Activated CD8-positive, alpha-beta memory T cell treated with anti-CD3 and anti-CD28 coated beads, Interleukin-2, amount 10 ng/mL, durations not matched to agents 7 days and 5 days (primary cell): ENCODE measurements around the gene GALR3. TPM values are rescaled to one million over a fixed set of nuclear protein-coding genes. Genes with fewer than 3 reads are reported as not detected.

ENCODE experiments used
- ATAC-seq: fragments of 150-1000 bp; cut with Tn5 transposase; one replicate; pipeline ENCODE4 v1.10.0; 2021; ENCODE audit warnings: moderate library complexity
- CTCF ChIA-PET: fragments of 350-600 bp; sonication (Branson Sonifier 250); formaldehyde crosslinking; loops from one replicate; lab custom pipeline; 2021; ENCODE audit warnings: antibody characterized with exemption; lab: Charles Lee
- DNase-seq: peaks from one replicate; pipeline ENCODE4 v3.0.0-alpha.2; 2020
- H3K27ac Mint-ChIP-seq: one replicate; pipeline ENCODE4 v1.8.0; 2021; ENCODE audit warnings: mild to moderate bottlenecking, mixed read lengths
- H3K27me3 Mint-ChIP-seq: one replicate; pipeline ENCODE4 v1.8.0; 2021; ENCODE audit warnings: mixed read lengths
- H3K36me3 Mint-ChIP-seq: one replicate; pipeline ENCODE4 v1.8.0; 2021; ENCODE audit warnings: mild to moderate bottlenecking, mixed read lengths
- H3K4me1 Mint-ChIP-seq: one replicate; pipeline ENCODE4 v1.8.0; 2021; ENCODE audit warnings: mixed read lengths
- H3K4me3 Mint-ChIP-seq: one replicate; pipeline ENCODE4 v1.8.0; 2021; ENCODE audit warnings: mild to moderate bottlenecking, moderate library complexity, mixed read lengths
- H3K9me3 Mint-ChIP-seq: one replicate; pipeline ENCODE4 v1.8.0; 2022; ENCODE audit warnings: low read depth, mixed read lengths
- total RNA-seq, 2 experiments: library from RNA; stranded (reverse); gene quantifications; one replicate each; pipeline ENCODE4 v1.2.3, GENCODE V29; 2021

GALR3 gene
- total RNA-seq, 2 experiments from 2014 or later = not detected

GRCh38 chr22:37819105-37819433, 4.1 kb upstream of the GALR3 start:
- no peaks in the 10 kb centered on the region for H3K9me3 Mint-ChIP-seq
- ATAC-seq (no peak), DNase-seq (no peak)
- H3K4me3 Mint-ChIP-seq = no peak overlapping the region
- peaks cover 33% of the 10 kb centered on the region for H3K27me3 Mint-ChIP-seq
- CTCF ChIA-PET = interaction anchor here (0.7 to 7.2 kb wide), 23 partner anchors 8 to 594 kb away, joined by 3 to 138 read pairs (median 9); partner anchors contain the start of genes ANKRD54, C22orf23, EIF3L and GCAT
- H3K27ac Mint-ChIP-seq = no peak overlapping the region
- no peaks in the 10 kb centered on the region for H3K36me3 Mint-ChIP-seq
- peaks cover 16% of the 10 kb centered on the region for H3K4me1 Mint-ChIP-seq

GRCh38 chr22:37820350-37820749, 2.8 kb upstream of the GALR3 start:
- CTCF ChIA-PET = interaction anchor here (0.7 to 7.2 kb wide), 7 partner anchors 12 to 136 kb away, joined by 3 to 138 read pairs (median 37); partner anchors contain the start of genes ANKRD54 and GCAT
- DNase-seq (no peak), ATAC-seq (no peak)
- Mint-ChIP-seq H3K27me3 (peaks cover 36% of the 10 kb centered on the region), H3K4me1 (peaks cover 20% of the 10 kb centered on the region), H3K9me3 (no peaks in the 10 kb centered on the region), H3K36me3 (no peaks in the 10 kb centered on the region), H3K27ac (no peak overlapping the region), H3K4me3 (no peak overlapping the region)

GRCh38 chr22:37822079-37822833, 926 bp upstream of the GALR3 start:
- ATAC-seq (no peak), DNase-seq (no peak)
- no peaks in the 10 kb centered on the region for H3K9me3 Mint-ChIP-seq
- H3K27me3 Mint-ChIP-seq = peaks cover 36% of the 10 kb centered on the region
- CTCF ChIA-PET = interaction anchor here (0.6 to 5.0 kb wide), 2 partner anchors 41 to 123 kb away, joined by 3 to 23 read pairs; no protein-coding TSS in a partner anchor
- H3K27ac Mint-ChIP-seq = no peak overlapping the region
- no peak overlapping the region for H3K4me3 Mint-ChIP-seq
- no peaks in the 10 kb centered on the region for H3K36me3 Mint-ChIP-seq
- H3K4me1 Mint-ChIP-seq = peaks cover 25% of the 10 kb centered on the region

- Mint-ChIP-seq H3K9me3 (no peaks in the 10 kb centered on the region), H3K36me3 (peaks cover 10% of the 10 kb centered on the region), H3K27ac (no peak overlapping the region), H3K4me3 (peak overlapping the region; percentile 69), H3K4me1 (peaks cover 9% of the 10 kb centered on the region), H3K27me3 (peaks cover 24% of the 10 kb centered on the region)
- DNase-seq (no peak), ATAC-seq (peak; percentile 72)
- CTCF ChIA-PET = interaction anchor here (0.6 to 5.0 kb wide), 6 partner anchors 10 to 140 kb away, joined by 3 to 23 read pairs (median 4); partner anchors contain the start of gene ANKRD54
Measured at GRCh38 chr22:37824674-37825641, 1.8 kb downstream of the GALR3 start.

GRCh38 chr22:37827056-37827455, 3.9 kb downstream of the GALR3 start:
- Mint-ChIP-seq H3K4me3 (no peak overlapping the region), H3K27ac (no peak overlapping the region), H3K36me3 (peaks cover 21% of the 10 kb centered on the region), H3K27me3 (peaks cover 9% of the 10 kb centered on the region), H3K9me3 (no peaks in the 10 kb centered on the region), H3K4me1 (peaks cover 13% of the 10 kb centered on the region)
- DNase-seq (no peak), ATAC-seq (no peak)
- CTCF ChIA-PET = interaction anchor here (3.2 to 5.0 kb wide), 2 partner anchors 9 to 36 kb away, joined by 20 to 23 read pairs; no protein-coding TSS in a partner anchor

- CTCF ChIA-PET = no interaction called here
- Mint-ChIP-seq H3K4me3 (no peak overlapping the region), H3K27me3 (no peaks in the 10 kb centered on the region), H3K36me3 (peaks cover 23% of the 10 kb centered on the region), H3K4me1 (peaks cover 9% of the 10 kb centered on the region), H3K9me3 (no peaks in the 10 kb centered on the region), H3K27ac (no peak overlapping the region)
- DNase-seq (no peak), ATAC-seq (no peak)
Measured at GRCh38 chr22:37830093-37830842, 7.1 kb downstream of the GALR3 start.

- DNase-seq (no peak), ATAC-seq (no peak)
- no peak overlapping the region for H3K4me3 Mint-ChIP-seq
- peaks cover 4% of the 10 kb centered on the region for H3K4me1 Mint-ChIP-seq
- H3K36me3 Mint-ChIP-seq = peaks cover 23% of the 10 kb centered on the region
- CTCF ChIA-PET = no interaction called here
- H3K27ac Mint-ChIP-seq = no peak overlapping the region
- H3K9me3 Mint-ChIP-seq = no peaks in the 10 kb centered on the region
- H3K27me3 Mint-ChIP-seq = no peaks in the 10 kb centered on the region
Measured at GRCh38 chr22:37831472-37831871, 8.3 kb downstream of the GALR3 start.

GRCh38 chr22:37832022-37832857, 9.1 kb downstream of the GALR3 start:
- no peak overlapping the region for H3K4me3 Mint-ChIP-seq
- no peaks in the 10 kb centered on the region for H3K27me3 Mint-ChIP-seq
- H3K4me1 Mint-ChIP-seq = peaks cover 4% of the 10 kb centered on the region
- ATAC-seq = no peak
- no peaks in the 10 kb centered on the region for H3K9me3 Mint-ChIP-seq
- H3K27ac Mint-ChIP-seq = no peak overlapping the region
- no peak for DNase-seq
- peaks cover 23% of the 10 kb centered on the region for H3K36me3 Mint-ChIP-seq
- CTCF ChIA-PET = no interaction called here

- Mint-ChIP-seq H3K9me3 (no peaks in the 10 kb centered on the region), H3K27me3 (no peaks in the 10 kb centered on the region), H3K4me1 (peaks cover 22% of the 10 kb centered on the region), H3K27ac (no peak overlapping the region), H3K36me3 (peaks cover 14% of the 10 kb centered on the region), H3K4me3 (peak overlapping the region; percentile 70)
- ATAC-seq (no peak), DNase-seq (no peak)
- CTCF ChIA-PET = interaction anchor here (0.7 to 4.2 kb wide), 3 partner anchors 14 to 23 kb away, joined by 3 to 37 read pairs (median 4); no protein-coding TSS in a partner anchor
Measured at GRCh38 chr22:37842015-37842793, 19.0 kb downstream of the GALR3 start.

- peak overlapping the region; percentile 92 for H3K4me3 Mint-ChIP-seq
- CTCF ChIA-PET = interaction anchor here (1.0 to 4.2 kb wide), 12 partner anchors 18 to 210 kb away, joined by 3 to 37 read pairs (median 5); partner anchors contain the start of genes C22orf23 and POLR2F
Measured at GRCh38 chr22:37843741-37844089, 20.5 kb downstream of the GALR3 start.

GRCh38 chr22:37844904-37845329, 21.7 kb downstream of the GALR3 start:
- H3K4me3 Mint-ChIP-seq = peak overlapping the region; percentile 92
- CTCF ChIA-PET = interaction anchor here (1.0 to 4.2 kb wide), 8 partner anchors 17 to 212 kb away, joined by 3 to 37 read pairs (median 4); partner anchors contain the start of genes C22orf23 and POLR2F
- H3K27me3 Mint-ChIP-seq = no peaks in the 10 kb centered on the region
- peaks cover 11% of the 10 kb centered on the region for H3K36me3 Mint-ChIP-seq
- peak overlapping the region; percentile 83 for H3K27ac Mint-ChIP-seq
- peaks cover 37% of the 10 kb centered on the region for H3K4me1 Mint-ChIP-seq
- no peak for DNase-seq
- no peaks in the 10 kb centered on the region for H3K9me3 Mint-ChIP-seq
- no peak for ATAC-seq

More at GRCh38 chr22:37843741-37844089, 20.5 kb downstream of the GALR3 start:
- DNase-seq = peak; percentile 74
- Mint-ChIP-seq H3K9me3 (no peaks in the 10 kb centered on the region), H3K4me1 (peaks cover 32% of the 10 kb centered on the region), H3K36me3 (peaks cover 15% of the 10 kb centered on the region), H3K27ac (peak overlapping the region; percentile 91), H3K27me3 (no peaks in the 10 kb centered on the region)
- ATAC-seq = peak; percentile 52
